Fibroblast of gingiva (primary cell): Measurements from ENCODE around the gene TMEM238.

ENCODE experiments used
- DNase-seq: peaks from one replicate; pipeline ENCODE4 v3.0.0-alpha.2; 2011; ENCODE audit warnings: low read depth

The TMEM238 gene

DNA sequence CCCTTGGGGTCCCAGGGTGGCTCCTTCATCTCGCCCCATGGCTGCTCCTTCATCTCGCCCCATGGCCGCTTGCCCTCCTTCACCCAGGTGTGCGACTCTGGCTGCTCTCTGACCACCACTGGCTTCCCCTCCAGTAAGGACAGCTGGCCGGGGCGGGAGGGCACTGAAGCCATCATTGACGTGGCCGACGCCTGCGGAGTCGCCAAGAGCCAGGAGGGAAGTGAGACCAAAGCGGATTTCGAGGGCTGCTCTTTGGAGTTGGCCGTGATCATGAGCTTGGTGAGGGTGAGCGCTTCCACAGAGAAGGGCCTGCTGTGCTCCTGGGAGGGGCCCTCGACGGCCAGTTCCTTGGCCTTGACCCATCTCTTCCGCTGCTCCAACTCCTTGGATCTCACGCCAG, 25.6 kb downstream of the TMEM238 start:
- no peak for DNase-seq

DNA sequence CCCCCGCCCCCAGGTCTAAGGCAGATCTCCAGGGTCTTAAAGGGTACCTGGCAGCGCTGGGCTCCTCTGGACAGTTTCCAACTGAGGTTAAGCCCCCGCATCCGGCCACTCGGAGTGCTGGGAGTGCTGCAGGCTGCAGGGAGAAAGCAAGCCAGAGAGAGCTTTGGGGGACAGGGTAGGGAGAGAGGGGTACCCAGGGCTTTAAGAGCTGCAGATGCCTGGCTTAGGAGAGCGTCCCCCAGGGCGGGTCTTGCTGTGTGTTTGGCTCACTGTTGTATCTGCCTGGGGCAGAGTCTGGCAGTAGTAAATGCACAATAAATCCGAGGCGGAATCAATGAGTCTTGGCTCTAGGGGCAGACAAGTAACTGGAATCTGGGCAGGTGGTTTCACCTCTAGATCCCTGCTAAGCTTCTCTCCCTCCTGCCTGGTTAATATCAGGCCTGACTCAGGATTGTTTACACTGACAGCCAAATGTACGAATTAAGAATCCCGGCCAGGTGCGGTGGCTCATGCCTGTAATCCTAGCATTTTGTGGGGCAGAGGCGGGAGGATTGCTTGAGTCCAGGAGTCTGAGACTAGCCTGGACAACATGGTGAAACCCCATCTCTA, 28.8 kb downstream of the TMEM238 start:
- no peak for DNase-seq

DNA sequence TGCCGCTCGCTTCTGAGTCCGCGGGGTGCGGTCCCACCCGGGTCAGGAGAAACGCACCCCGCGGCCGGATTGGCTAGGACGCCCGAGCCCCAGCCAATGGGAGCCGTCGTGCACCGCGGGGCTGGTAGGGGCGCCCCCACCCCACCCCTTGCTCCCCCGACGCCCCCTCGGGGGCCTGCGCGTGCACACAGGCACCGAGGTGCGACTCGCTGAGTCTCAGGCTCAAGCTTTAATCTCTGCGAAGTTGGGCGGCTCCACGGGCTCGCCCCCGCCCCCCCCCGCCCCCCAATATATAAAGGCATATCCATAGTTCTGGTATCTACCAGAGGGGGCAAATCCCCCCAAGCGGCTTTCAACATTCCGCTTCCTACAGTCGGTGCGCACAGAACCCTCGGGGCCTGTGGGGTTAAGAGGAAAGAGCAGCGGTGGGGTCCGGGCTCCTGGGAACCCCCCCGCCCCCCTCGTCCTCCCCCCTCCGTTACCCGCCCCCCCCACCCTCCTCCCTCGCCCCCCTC, 29.3 kb downstream of the TMEM238 start, which contains the start of gene COX6B2:
Gene COX6B2 (minus strand): TSS at position 22 of the 515 bp plus-strand sequence. CDS start 198 bp downstream, outside the sequence.
- no peak for DNase-seq

DNA sequence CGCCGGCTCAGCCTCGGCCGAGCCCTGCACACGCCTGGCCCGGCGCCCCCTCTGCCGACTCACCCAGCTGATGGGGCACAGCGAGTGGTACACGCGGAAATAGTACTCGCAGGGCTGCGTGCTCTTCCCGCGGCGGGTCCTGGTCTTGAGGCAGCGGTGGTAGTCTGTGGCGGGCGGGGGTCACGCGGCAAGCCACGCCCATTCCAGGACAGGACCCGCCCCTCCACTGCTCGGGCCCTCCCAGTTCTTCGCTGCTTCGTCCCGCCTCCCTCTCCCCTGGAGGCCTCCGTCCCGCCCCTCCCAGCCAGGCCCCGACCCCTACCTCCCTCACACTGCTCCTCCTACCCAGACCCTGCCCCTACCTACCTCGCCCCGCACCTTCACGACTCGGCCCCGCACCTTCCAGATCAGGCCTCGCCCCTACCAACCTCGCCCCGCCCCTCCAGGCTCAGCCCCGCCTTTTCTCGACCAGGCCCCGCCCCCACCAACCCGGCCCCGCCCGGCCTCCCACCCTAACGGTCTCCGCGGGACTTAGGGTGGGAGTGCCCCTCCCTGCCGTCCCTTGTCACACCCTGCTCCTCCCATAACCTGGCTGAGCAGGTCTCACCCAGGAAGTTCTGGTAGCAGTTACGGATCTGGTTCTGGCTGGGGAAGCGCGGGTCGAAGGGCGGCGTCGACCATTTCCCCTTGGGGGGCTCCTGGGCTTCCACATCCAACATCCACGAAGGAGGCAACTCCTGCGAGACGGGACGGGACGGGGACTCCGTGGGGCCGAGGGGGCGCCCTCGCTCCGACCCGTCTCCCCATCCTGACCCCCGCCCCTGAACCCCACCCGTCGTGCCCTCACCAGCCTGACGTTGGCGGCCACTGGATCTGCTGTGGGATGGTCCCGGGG, 30.0 kb downstream of the TMEM238 start:
- DNase-seq = peak; percentile 38

DNA sequence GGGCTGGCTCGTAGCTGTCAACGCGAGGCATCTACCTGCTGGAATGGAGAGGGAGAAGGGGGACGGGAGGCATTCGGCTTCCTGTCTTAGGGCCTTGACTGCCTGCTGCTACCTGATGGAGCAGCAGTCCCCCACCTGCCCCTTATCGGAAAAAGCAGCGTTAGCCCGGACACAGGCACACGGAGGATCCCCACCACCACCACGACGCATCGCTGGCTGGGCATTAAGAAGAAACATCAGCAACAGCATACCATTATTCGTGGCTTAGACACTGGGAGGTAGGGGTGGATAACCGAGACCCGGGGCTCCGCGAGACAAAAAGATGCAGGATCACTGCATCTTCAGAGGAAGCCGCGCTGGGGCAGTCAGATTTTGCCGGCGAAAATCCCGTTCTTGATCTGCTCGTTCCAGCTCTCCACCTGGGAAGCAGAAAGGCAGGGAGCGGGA, 30.7 kb downstream of the TMEM238 start:
- no peak for DNase-seq

DNA sequence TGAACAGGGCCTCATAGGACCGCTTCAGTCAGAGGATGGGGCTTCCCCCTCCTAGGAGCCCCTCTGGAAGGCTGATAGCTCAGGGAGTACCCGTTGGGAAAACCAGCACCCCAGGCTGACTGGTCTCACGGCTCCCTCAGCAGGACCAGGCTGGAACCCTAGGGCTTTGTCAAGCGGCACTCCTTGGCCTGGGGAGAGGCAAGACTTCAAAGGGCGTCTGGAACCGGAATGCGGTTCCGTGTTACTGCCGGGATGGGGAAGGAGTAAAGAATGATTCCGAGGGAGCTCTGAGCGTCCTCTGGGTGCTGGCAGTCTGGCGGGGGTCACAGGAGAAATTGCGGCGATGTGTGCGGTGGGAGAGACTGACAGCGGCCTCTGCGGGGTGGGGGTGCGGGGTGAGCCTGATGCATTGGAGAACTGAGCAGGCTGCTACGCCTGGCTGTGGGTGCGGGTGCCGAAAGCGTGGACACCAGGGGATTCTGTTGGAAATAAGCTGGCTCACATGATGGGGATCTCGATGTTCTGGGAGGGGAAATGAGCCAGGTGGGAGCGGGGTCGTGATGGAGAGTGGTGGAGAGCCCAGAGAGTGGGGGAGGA, 31.4 kb downstream of the TMEM238 start:
- DNase-seq = no peak

DNA sequence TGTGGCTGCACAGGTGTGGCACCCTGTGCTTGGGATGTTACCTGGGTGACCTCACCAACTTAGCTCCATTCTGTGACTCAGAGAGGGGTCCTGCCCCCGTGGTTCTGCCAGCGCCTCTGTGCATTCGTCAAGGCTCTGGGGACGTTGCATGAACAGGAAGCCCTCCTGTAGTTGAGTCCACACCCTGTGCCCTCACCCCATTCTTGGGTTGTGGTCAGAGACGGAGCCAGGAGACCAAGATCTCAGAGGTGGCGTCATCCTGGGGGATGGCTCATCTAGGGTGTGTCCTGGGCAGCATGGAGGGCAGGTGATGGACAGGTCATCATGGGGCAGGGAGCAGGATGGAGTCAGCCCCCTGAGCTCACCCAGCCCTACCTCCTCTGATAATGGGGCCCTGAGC, 32.1 kb downstream of the TMEM238 start:
- DNase-seq = no peak

DNA sequence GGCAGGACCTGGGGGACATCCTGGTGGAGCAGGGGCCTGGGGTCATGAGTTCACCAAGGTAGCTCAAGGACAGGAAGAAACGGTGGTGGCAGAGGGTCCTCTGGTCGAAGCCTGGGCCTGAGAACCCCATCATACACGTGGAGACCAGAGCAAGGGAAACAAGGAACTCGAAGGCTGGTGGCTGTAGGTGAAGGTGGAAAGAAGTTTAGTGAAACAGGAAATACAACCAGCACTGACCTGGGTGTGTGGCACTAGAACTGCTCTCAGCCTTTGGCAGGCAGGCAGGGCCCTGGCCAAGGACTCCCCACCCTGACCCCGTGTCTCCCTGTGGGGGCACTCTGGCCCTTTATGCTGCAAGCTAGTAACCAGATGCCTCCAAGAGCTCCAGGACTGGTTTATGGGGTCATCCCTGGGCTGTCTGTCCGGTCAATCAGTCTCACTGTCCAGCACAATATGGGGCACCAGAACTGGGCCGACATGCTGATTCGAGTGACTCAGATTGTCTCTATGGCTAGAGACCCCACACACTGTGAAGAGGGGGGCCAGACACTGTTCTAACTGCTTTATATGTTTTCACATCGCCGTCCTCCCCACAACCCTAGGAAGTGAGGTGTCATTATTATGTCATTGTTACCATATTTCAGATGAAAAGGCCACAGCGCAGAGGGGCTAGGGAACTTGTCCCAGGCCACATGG, 33.3 kb downstream of the TMEM238 start:
- DNase-seq = no peak

DNA sequence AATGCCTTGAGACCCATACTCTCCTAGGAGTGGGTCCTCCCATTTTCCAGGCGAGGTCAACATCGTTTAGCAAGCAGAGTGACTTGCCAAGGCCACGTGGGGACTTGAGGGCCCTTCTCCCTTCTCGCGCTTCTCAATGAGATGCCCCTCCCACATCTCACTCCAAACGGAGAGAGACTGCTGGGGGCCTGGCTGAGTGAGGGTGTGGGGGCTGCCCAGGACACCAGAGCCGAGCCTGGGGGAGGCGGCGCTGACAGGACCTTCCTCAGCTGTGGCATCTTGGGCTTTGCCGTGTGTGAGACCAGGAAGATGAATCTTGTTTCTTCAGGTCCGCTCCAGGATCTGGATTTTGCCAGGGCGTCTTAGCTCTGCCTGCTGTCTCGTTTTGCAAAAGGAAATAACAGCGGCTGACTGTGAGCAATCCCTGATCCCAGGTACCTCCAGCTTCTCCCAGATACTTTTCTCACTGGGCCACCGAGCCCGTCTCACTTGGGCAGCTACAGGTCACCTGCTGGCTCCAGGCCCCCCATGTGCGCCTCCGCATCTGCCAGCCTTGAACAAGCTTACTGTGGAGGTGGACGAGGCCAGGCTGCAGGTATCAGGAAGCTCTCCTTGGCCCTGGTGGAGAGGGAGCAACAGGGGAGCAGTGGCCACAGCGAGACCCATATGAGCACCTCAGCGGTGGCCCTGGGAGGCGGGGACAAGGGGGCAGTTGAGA, 35.6 kb downstream of the TMEM238 start:
- no peak for DNase-seq

DNA sequence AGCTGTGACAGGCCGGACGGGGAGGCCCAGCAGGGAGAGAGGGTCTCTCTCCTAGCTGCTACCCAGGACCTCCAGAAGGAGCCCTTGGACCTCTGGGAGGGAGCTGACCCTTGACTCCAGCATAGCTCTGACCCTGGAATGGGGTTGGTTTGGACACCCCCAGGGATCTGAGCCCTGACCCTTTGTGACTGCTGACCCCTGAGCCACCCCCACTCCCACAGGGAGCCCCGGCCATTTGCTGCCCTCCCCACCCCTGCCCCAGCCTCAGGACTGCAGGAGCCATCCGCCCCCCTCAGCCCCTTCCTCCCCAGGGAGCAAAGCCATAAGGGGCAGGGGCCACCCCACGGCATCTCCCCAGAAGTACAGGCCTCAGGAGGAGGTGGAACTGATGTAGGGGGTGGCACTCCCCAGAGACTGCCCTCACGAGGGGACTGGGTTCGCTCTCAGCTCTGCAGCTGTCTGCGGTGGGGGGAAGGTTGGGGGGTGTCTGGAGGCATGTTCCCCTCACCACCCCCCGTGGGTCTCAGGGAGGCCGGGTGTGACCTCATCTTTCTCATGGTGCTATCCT, 36.6 kb downstream of the TMEM238 start:
- DNase-seq = no peak

DNA sequence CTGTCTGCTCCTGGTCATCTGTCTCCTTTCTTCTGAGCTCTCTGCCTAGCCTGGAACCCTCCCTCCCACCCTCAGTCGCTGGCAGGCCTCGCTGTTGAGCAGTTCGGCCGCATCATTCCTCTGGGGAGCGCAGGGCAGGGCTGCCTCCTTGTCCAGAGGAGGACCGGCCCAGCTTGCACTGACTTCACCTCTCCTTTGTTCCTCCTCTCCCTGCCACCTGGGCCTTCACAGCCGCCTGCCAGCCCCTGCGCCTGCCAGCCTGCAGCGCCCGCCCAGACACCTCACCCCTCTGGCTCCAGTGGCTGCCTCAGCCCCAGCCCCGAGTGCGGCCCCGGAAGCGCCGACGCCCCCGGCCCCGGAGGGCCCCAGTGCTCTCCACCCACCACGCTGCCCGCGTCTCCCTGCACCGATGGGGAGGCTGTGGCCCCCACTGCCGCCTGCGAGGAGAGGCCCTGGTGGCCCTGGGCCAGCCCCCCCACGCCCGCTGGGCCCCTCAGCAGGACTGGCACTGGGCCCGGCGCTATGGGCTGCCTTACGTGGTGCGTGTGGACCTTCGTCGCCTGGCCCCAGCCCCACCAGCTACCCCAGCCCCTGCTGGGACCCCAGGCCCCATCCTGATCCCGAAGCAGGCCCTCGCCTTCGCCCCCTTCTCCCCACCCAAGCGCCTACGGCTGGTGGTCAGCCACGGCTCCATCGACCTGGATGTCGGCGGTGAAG, 37.2 kb downstream of the TMEM238 start:
- DNase-seq = no peak

DNA sequence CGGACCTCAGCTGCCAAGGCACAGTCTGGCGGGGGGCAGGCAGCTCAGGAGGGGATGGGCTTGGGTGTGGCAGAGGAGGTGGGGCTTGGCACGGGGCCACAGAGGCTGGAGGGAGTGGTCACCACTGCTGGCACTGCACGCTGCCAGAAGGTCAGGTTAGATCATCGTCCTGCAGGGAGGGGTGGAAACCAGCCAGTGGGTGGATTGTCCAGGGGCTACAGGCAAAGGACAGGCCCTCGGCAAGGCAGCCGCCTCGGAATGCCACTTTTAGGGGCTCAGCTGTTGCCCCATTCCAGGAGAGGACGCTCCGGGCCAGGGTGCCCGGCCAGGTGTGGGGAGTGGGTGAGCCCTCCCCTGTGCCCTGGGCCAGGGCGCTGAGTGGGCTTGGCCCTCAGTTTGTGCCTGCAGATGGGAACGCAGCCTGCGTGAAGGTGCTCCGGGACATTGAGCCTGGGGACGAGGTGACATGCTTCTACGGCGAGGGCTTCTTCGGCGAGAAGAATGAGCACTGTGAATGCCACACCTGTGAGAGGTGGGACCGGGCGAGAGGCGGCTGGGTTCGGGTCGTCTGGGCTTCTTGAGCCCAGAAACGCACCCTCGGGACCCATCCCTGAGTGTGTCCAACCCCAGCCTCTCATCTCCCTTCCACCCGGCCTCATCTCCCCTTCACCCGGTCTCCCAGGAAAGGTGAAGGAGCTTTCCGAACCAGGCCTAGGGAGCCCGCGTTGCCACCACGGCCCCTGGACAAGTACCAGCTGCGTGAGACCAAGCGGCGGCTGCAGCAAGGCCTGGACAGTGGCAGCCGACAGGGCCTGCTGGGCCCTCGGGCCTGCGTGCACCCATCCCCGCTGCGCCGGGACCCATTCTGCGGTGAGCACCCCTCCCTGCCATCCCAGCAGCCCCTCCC, 38.0 kb downstream of the TMEM238 start:
- DNase-seq = no peak

DNA sequence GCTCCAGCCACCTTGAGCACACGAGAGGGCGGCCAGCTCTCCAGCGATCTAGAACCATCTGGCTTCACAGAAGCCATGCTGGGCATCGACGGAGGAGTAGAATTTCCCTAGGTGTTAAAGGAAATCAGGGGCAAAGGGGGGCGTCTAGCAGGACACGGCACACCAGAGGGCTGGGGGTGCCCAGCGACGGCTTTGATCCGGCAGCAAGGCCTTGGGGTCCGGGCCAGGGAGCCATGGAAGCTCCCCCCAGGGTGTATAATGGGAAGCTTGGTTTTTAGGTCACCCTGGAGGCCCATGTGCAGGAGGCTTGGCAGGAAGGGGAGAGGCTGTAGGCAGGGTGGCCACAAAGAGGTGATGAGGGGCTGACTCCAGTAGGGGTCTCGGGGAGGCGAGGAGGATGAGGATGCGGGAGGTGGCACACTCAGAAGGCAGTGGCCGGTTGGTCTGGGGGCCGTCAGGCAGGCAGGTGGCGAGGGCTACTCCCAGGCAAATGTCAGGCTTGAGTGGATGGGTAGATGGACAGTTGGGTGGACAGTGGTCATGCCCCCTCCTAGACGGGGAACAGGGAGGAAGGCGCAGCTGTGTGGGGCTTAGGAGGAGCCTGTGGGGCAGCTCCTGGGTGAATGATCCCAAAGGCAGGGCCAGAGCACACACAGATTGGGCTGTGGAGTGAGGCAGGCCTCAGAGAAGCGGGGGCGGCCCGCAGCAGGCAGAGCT, 38.8 kb downstream of the TMEM238 start:
- no peak for DNase-seq

DNA sequence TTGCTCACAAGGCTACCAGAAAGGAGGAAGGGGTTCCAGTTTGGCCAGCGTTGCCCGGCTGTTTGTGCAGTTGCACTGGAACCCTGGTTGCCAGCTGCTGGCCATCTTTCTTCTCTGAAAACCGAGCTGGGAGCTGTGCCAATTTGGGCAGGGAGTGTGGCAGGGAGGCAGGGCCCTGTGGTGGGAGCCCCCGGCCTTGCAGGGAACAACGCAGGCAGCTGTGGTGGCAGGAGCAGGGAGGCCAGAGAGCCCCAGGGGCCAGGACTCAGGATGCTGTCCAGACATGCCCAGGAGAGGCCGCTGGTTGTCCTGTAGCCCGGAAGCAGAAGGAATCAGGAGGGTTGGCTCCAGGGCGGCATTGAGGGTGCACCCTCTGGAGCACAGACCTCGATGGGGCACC, 39.6 kb downstream of the TMEM238 start:
- DNase-seq = no peak

DNA sequence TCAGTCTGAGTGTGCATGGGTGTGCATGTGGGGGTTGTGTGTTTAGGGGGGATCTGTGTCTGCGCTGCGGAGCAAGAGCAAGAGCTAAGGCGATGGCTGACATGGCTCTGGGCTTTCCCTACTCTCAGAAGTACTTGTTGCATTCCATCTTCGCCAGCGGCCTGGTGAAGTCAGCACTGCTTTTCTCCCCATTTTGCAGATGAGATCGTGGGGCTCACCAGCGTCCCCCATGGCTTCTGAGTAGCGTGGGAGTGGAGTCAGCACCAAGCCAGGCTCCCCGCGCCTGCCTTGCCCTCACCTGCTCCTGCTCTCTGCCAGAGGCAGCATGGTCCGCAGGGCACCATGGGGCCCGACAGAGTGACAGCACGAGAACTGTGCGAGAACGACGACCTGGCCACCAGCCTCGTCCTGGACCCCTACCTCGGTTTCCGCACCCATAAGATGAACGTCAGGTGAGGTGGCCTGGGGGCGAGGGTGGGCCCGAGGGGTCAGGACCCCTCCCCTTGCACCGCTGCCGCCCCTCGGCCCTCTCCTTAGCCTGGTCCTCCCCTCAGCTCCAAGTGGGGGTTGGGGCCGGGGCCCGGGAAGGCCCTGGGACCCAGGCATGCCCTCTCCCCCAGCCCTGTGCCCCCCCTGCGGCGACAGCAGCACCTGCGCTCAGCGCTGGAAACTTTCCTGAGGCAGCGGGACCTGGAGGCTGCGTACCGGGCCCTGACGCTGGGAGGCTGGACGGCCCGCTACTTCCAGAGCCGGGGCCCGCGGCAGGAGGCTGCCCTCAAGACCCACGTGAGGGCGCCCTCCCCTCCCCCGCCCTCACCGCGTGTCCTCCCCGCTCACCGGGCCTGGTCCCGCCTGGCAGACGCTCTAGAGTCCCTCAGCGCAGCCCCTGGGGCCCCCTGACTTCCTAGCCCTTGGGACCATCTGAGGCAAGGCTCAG, 42.2 kb downstream of the TMEM238 start:
- DNase-seq = no peak

DNA sequence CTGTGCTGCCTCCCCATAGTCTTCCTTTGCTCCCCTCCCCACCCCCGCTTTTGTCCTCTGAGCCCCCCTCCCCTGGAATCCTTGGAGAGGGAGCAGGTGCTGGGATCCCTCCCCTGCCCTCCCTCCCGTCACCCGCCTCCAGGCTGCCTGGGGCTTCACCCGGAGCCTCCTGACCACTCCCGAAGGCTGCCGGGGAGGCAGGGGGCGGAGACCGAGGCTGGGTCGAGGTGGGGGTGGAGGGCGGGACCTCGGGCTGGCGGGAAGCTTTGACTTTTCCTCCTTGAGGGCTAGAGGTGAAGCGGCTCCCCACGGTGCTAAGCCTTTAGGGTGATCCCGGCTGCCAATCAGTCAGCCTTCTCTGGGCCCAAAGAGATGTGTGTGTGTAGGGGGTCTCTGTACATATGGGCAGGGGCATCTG, 42.9 kb downstream of the TMEM238 start:
- peak; percentile 43 for DNase-seq

DNA sequence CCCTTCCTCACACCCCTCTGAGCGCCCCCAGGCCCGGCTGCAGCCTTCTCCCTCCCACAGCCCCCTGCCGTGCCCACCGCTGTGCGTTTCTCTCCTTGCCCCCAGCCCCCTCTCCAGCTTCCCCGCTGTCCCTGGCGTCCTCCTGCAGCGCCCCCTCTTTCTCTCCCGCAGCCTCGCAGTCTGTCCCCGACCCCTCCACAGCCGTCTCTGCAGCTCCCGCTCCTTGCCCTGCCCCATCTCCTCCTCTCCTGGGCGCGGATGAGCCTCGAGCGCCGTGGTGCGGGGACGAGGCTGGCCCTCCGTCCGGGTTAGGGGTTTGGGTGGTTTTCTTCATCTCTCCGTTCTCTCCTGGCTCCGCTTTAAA, 43.3 kb downstream of the TMEM238 start:
- DNase-seq = no peak
